ENCODE data around the gene PAH.

DNA sequence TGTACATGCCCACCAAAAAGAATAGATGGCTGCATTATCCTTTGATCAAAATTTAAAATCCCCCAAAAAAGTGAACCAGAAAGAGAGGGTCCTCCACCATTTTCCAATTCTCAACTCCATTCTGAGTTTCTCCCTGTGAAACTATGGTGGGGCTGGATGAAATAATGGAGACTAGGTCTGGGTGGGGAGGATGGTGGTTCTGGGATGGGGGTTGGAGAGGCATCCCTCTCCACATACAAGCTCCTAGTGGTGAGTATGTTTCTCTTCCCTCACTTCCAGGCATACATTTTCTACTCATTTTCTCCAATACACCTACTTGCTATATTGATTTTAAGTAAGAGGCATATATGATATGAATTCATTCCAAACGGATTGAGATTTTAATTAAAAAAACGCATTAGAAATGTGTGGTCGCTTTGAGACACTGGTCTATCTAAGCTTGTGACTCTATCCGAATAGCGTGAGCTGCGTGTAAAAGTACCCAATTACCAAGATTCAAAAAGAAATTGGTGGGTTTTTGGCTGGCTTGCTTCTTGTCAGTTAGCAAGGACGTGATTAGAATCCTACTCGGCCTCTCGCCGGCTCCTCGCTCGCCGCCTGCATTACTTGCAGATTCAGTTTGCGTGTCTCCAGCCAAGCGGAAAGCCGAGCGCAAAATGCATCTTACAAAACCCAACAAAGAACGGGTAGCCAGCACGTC lies 43.9 kb upstream of the PAH start:
- TF ChIP-seq, protein P1, sequence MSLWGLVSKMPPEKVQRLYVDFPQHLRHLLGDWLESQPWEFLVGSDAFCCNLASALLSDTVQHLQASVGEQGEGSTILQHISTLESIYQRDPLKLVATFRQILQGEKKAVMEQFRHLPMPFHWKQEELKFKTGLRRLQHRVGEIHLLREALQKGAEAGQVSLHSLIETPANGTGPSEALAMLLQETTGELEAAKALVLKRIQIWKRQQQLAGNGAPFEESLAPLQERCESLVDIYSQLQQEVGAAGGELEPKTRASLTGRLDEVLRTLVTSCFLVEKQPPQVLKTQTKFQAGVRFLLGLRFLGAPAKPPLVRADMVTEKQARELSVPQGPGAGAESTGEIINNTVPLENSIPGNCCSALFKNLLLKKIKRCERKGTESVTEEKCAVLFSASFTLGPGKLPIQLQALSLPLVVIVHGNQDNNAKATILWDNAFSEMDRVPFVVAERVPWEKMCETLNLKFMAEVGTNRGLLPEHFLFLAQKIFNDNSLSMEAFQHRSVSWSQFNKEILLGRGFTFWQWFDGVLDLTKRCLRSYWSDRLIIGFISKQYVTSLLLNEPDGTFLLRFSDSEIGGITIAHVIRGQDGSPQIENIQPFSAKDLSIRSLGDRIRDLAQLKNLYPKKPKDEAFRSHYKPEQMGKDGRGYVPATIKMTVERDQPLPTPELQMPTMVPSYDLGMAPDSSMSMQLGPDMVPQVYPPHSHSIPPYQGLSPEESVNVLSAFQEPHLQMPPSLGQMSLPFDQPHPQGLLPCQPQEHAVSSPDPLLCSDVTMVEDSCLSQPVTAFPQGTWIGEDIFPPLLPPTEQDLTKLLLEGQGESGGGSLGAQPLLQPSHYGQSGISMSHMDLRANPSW (CRISPR knock-in tag; conservative IDR thresholded peaks at IDR 0.05; ENCODE audit: low read depth), result no peak
- TF ChIP-seq MYBL2 (CRISPR knock-in tag; IDR thresholded peaks at IDR 0.05), result no peak
- no peak for TF ChIP-seq NR2C2 (CRISPR knock-in tag; IDR thresholded peaks at IDR 0.05)
- no peak for TF ChIP-seq ZNF532 (CRISPR knock-in tag; IDR thresholded peaks at IDR 0.05; ENCODE audit: borderline replicate concordance)
- no peak for TF ChIP-seq PRRX2 (CRISPR knock-in tag; IDR thresholded peaks at IDR 0.05)
- no peak for TF ChIP-seq CTCF (IDR thresholded peaks at IDR 0.05)
- TF ChIP-seq, protein P2, sequence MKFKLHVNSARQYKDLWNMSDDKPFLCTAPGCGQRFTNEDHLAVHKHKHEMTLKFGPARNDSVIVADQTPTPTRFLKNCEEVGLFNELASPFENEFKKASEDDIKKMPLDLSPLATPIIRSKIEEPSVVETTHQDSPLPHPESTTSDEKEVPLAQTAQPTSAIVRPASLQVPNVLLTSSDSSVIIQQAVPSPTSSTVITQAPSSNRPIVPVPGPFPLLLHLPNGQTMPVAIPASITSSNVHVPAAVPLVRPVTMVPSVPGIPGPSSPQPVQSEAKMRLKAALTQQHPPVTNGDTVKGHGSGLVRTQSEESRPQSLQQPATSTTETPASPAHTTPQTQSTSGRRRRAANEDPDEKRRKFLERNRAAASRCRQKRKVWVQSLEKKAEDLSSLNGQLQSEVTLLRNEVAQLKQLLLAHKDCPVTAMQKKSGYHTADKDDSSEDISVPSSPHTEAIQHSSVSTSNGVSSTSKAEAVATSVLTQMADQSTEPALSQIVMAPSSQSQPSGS (CRISPR knock-in tag; IDR thresholded peaks at IDR 0.05; ENCODE audit: borderline replicate concordance, low read depth), result no peak
